GM18868 (cell line): Measurements from ENCODE around the gene ZBTB47.

Source experiments
- ATAC-seq: cut with Tn5 transposase; IDR thresholded peaks from one replicate; pipeline ENCODE4 v1.9.1; 2021; ENCODE audit warnings: mild to moderate bottlenecking, moderate library complexity; ENCODE audit not compliant: unreplicated experiment

The ZBTB47 gene

DNA sequence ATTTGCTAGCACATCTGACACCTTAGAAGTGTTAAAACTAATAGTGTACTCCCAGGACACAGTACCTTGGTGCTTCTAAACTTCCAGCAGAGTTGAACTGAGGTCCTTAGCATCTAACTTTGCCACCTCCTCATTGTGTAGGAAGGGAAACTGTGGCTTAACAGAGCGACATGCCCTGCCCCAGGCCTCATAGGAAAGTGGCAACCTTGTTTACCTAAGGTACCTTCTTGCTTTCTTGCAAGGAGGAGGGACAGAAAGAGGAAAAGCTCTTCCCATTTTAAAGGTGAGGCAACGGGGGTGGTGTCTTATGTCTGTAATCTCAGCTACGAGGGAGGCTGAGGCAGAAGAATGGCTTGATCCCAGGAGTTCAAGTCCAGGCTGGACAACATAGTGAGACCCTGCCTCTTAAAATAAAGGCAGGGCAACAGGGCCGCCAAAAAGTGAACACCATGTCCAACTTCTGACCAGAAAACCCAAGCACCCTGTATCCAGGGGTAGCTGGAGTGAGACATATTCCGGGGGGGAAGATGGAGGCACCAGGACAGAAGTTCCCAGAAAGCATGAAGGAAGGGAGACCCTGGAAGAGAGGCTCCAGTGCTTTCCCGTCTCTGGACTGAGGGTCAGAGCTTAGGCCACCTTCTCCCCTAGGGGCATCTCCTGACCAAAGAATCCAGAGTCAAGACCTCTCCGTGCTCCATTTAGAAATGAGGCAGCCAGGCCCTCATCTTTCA, 31.3 kb downstream of the ZBTB47 start:
- no peak for ATAC-seq

DNA sequence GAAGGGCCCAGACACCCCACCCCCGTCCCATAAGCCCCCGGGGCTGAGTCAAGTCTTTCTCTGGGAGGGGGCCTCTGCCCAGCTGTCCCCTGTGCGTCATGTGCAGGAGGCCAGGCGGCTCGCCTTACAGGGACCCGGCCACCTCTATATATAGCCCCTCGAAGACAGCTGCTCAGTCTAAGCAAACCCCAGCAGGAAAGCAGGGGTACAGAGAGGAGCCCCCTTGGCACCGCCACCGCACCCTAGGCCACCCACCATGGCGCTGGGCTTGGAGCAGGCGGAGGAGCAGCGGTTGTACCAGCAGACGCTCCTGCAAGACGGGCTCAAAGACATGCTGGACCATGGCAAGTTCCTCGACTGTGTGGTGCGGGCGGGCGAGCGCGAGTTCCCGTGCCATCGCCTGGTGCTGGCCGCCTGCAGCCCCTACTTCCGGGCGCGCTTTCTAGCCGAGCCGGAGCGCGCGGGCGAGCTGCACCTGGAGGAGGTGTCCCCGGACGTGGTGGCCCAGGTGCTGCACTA, 31.9 kb downstream of the ZBTB47 start, which contains the start of gene KLHL40:
Gene KLHL40, plus strand, starts transcription at position 175 of the 519 bp plus-strand sequence. Its CDS starts 82 bp downstream, at position 257.
- ATAC-seq = no peak

DNA sequence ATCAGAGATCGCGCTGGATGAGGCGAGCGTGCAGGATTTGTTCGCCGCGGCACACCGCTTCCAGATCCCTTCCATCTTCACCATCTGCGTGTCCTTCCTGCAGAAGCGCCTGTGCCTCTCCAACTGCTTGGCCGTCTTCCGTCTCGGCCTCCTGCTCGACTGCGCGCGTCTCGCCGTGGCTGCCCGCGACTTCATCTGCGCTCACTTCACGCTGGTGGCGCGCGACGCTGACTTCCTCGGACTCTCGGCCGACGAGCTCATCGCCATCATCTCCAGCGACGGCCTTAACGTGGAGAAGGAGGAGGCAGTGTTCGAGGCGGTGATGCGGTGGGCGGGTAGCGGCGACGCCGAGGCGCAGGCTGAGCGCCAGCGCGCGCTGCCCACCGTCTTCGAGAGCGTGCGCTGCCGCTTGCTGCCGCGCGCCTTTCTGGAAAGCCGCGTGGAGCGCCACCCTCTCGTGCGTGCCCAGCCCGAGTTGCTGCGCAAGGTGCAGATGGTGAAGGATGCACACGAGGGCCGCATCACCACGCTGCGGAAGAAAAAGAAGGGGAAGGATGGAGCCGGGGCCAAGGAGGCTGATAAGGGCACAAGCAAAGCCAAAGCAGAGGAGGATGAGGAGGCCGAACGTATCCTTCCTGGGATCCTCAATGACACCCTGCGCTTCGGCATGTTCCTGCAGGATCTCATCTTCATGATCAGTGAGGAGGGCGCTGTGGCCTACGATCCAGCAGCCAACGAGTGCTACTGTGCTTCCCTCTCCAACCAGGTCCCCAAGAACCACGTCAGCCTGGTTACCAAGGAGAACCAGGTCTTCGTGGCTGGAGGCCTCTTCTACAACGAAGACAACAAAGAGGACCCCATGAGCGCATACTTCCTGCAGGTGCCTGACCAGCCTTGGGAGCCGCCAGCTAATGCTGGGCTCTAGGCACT, 32.7 kb downstream of the ZBTB47 start:
- no peak for ATAC-seq

DNA sequence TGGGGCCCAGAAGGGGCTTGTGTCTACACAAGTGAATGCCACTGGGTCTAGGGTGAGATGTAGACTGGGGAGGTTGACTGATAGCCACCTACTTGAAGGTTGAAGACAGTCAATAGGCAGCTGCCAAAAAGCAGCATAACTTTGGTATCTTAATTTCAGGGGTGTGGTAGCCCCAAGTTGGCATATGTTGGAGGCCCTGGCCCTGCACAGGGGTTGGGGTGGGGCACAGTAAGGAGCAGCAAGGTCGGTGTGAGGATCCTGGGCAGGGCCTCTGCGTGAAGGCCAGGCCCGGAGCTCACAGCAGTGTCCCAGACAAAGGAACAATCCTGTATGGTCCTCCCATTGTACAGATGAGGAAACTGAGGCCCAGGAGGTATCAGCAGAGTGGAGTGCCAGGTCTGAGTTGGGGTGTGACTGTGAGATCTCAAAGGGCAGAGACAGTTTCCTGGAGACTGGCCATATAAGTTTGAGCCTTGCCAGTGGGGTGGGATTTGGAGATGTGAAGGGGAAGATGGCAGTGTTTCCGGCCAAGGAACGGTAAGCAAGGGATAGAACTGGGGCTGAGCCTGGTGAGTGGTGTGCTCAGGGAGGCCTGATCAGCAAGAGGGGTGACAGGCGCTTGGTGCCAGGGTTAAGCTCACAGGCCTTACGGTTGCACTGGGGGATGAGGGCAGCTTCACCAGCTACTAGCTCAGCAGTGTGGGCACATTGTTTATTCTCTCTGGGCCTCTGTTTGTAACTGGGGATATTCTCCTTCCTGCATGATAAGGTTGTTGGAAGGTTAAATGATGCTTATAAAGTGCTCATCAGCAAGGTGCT, 33.5 kb downstream of the ZBTB47 start:
- no peak for ATAC-seq

DNA sequence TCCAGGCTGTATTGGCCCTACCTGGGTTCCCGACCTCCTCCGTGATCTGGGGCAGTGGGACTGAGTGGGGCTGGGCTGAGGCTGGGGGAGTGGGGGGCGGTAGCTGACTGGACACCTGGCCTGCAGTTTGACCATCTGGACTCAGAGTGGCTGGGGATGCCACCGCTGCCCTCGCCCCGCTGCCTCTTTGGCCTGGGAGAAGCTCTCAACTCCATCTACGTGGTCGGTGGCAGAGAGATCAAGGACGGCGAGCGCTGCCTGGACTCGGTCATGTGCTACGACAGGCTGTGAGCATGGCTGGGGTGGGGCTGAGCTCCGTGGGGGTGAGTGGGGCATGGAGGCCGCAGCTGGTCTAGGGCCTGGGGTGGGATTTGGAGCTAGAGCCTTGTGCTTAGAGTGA, 34.5 kb downstream of the ZBTB47 start:
- no peak for ATAC-seq

DNA sequence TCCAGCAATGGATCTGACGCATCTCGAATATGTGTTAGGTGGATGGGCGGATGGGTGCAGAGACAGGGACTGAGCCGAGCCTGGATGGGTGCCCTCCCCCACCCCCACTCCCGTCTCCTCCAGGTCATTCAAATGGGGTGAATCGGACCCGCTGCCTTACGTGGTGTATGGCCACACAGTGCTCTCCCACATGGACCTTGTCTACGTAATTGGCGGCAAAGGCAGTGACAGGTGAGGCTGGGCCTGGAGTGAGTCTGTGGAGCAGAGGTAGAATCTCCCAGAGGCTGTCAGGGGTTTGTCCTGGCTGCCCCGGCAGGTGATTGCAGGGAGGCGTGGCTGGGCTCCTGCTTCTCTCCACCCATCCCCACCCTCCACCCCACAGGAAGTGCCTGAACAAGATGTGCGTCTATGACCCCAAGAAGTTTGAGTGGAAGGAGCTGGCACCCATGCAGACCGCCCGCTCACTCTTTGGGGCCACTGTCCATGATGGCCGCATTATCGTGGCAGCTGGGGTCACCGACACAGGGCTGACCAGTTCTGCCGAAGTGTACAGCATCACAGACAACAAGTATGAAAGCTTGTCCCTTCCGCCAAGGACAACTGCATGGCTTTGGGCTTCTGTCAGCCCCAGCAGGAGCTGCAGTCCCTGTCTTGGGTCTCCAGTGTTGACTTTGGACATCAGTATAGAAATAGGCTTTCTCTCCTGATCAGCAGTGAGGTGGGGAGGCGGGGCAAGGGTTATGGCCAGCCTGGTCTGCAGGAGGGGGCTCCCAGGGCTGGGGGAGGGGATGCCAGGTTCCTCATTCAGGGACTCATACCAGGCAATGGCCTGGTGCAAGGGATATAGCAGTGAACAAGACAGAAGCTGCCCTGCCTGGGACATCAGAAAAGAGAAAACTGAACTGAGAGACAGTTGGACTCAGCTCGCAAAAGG, 35.3 kb downstream of the ZBTB47 start:
- no peak for ATAC-seq

DNA sequence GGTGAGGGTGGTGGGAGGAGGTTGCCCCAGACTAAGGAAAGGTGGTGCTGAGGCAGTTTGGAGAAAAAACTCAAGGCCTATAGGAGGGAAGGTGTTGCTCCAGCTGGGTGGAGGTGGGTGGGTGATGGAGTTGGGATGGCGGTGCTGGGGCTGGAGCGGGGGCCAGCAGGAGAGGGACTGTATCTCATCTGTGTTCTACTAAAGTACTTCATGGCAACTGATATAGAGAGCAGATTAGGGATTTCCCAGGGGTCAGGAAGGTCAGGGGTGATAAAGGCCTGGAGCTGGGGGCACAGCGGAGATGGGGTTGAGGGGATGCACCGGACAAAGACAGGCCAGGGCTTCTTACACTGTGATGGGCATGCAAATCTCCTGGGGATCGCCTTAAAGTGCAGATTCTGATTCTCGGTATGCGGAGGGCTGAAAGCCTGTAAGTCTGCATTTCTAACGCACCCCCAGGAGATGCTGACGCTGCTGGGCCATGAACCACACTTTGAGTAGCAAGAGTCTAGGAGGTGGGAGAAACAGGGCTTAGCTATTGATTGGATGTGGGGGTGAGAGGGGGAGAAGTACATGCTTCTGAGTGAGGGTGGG, 36.0 kb downstream of the ZBTB47 start:
- no peak for ATAC-seq

DNA sequence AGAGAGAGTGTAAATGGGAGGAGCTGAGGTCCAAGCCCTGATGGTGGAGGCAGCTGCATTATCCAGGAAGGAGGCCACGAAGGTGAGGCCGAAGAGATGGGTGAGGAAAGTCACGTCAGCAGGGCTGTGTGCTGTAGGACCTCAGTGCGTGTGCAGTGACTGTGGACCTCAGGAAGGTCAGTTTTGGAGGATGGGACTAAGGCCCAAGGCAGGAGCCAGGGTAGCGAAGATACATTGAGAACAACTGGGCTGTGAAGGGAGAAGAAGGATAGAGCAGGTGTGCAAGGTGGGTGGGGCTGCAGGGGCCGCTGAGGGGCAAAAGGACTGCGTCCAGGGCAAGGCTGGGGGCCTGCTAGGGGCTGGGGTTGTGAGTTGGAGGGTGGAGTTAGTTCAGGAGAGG, 36.7 kb downstream of the ZBTB47 start:
- ATAC-seq = no peak

DNA sequence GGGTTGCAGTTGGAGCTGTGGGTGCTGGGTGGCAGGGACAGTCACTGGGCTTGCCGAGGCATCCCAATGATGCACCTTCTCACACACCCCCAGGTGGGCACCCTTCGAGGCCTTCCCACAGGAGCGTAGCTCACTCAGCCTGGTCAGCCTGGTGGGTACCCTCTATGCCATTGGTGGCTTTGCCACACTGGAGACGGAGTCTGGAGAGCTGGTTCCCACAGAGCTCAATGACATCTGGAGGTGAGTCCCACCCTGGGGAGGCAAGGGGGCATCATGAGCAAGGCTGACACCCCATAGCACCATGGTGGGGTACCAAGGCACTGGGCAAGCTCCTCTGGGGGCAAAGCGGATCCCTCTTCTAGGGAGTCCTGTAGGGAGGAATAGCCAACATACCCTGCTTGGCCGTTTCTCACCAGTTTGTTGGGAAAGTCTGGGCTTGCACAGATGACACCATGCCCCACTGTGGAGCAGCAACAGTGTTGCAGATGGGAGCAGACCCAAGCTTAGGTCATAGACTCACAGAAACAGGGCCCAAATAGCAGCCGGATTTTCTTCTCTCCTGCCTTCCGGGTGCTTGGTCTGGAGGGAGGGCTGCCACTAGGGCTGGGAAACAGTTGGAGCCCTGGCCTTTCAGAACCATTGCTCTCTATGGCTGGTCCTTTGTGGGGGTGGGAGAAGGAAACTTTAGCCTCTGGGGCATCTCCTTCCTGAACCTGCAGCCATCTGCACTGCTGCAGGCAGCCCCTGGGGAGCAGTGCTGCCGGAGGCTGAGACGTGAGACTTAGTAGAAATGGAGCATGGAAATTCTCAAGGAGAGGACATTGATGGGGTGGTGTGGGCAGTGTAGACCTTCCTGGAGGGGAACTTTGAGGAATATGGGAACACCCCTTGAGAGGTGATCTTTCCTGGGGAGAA, 37.5 kb downstream of the ZBTB47 start:
- ATAC-seq = no peak

DNA sequence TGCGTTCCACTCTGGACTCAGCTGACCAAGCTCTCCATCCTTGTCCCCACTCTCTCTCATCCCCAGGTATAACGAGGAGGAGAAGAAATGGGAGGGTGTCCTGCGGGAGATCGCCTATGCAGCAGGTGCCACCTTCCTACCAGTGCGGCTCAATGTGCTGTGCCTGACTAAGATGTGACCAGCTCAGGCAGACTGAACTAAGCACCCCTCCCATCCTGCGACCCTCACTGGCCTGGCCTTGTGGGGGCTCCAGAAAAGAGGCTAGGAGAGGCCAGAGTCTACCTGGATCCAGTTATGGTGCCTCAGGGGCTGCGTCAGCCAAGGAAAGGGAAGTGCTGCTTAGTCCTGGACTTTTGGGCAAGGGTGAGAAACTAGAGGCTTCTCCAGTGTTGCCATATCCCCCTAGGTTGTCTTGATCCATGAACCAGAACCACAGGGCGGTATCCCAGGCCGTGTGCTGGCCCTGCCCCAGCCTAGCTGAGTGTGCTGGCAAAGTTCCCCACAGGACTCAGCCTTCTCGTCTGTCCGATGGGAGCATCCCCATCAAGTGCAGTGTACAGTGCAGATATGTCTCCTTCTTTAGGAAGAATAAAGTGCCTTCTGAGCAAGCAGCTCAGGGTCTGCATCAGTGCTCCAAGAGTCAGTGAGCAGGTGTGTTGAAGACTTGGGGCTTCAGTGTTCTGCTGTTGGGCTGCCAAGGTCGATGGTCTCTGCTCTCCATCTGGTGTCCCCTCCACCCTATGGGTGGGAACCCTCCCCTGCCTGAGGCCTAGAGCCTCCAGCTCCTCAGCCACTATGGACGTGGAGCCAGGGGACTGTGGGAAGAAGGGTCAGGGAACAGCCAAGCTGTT, 38.5 kb downstream of the ZBTB47 start:
- ATAC-seq = no peak

DNA sequence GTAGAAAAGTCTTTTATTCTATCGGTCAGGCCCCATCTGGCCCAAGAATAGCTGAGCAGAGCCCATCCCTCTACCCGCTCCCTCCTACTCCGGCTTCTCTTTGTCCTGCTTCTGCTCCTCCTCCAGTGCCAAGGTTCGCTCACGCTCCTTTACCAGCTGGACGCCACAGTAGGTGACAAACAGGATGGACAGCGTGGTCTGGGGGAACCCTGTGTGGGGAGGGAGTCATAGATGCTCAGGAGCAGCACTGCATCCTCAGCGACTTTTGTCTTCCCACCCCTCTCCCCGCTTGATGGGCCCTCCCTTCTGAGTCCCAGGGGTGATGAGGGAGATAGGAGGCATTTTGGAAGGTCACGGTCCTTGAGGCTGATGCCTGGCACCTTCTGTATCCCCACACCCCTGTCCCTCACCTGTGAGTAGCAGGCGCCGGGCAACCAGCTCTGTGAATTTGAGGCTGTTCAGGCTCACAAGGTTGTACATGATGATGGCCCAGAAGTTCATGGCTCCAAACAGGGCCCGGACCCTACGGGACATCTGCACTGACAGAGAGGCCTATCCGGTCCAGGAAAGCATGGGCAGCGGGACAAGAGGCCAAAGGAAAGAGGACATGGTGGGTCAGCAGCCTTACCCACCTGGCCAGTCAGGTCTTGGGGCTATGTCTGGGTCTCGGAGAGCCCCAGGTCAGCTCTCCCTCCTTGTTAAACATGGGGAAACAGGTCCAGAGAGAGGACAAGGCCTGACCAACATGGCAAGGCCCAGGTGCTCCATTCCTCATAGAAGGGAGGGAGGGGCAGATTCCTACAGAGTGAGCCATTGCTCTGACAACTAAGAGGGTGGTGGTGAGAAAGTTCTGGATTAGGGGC, 39.4 kb downstream of the ZBTB47 start:
- ATAC-seq = no peak

DNA sequence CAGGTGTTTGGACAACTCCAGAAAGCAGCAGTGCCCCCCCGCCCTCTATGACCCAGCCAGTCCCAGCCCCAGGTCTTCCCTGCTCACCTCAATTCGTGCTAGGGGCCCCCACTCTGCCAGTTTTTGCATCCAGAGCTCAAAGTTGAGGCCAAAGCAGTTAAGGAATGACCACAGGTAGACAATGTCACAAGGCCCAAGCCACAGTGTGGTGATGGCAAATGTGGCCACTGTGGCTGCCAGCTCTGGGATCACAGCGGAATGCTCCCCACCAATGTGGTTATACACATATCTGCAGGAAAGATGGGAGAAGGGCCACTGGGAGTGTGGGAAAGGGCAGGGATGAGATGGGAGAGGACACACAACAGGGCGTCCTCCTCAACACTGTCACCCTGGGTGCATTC, 40.0 kb downstream of the ZBTB47 start:
- no peak for ATAC-seq

DNA sequence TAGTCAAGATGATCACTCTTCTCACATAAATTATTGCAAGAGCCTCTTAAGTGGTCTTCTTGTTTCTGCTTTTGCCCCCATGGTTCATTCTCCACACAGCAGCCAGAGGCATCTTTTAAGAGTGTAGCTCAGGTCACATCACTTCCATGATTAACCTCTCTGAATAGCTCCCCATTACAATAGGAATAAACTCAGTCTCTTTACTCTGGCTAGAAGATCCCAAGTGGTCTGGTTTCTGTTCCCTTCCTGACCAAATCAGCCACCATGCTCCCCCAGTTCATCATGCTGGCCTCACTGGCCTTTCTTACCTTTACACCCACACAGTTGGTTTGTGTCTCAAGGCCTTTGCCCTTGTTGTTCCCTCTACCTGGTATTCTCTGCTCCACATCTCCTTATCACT, 40.9 kb downstream of the ZBTB47 start:
- ATAC-seq = no peak

DNA sequence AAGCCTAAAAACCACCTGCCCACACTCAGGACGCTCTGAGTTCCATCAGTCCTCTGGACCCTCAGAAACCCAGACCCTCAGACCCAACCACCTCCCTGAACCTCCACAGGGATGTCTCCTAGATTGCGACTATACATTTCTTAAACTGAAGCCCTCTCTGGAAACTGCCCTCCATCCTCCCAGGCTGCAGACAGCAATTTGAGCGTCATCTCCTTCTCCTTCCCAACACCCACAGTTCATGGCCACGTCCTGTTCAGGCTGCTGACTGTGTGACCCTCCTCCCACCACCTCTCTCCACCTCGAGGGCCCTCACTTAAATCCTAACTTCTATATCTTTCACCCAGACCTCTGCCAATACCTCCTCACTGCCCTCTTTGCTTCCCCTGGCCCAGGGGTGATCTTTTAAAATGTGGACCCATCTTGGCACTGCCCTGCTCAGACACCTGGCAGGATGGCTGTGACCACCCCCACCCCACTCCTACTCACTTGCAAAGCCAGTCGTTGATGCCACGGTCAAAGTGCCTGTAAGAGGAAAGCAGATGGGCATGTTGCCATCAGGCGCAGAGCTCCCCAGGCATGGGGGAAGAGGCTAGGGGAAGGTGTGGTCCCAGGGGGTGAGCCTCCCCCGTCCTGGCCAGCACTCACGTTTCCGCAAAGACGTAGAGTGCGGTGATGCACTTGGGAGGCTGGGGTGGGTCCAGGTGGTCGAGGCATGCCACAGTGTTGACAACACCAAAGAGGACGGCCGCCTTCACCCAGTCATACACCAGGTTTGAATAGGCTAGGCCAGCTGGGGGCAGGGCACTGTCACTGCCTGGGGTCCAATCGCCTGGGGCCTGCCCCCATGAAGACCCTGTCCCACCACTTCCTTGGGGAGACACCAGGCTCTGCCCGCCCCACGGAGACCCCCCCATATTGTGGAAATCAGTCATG, 43.1 kb downstream of the ZBTB47 start:
- no peak for ATAC-seq

DNA sequence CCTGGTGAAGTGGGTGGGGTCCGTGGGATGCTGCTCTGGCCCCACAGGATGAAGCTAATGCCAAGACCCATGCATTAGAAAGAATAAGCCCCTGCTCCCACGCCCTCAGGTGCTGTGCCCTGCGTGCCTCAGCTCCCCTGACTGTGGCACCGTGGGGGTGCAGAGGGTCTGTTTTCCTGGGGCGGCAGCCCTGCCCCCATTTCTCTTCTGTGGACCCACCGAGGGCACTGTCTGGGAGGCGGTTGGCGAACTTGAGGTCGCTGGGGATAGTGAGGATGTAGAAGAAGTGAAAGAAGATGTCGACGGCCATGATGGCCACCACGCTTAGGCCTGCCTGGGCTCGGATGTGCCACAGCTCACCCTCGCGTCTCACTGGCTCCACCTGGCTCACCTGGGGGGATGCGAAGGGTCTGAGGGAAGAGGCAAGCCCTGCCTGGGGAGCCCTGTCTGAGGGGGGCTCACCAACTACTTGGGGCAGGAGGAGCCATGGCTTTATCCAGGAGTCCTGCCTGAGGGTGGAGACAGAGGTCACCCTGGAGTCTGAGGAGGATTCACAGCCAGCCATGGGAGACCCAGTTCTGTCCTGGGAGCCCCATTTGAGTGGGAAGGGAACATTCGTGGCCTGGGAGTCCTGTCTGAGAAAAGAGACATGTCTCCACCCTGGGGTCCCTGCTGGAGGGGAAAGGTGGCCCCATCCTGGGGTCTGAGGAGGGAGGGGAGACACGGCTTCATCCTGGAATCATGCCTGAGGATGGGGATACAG, 44.0 kb downstream of the ZBTB47 start:
- ATAC-seq = no peak
